T-helper 1 cell (primary cell): Measurements from ENCODE around the gene SDHA.
A peak's percentile ranks its signal among the peaks of the same experiment; 100 is the strongest.
"Not testable (repeated sequence)": the region's sequence is repeated elsewhere in the genome, so short reads cannot be mapped to it uniquely, and the experiment has no call there.

Experiments
- DNase-seq, 5 donors: peaks; one replicate each; pipeline ENCODE4 v3.0.0-alpha.2; 2012 to 2020

The SDHA gene

GRCh38 chr5:263275-263974 lies 45.3 kb downstream of the SDHA start:
- DNase-seq: not testable (repeated sequence)

- DNase-seq: no peak
Observed at GRCh38 chr5:264338-264737, 46.2 kb downstream of the SDHA start.

GRCh38 chr5:266311-267026 lies 48.3 kb downstream of the SDHA start:
- not testable (repeated sequence) for DNase-seq

- DNase-seq: no peak
Observed at GRCh38 chr5:267716-268115, 49.6 kb downstream of the SDHA start.

- no peak for DNase-seq
Observed at GRCh38 chr5:270340-270739, 52.2 kb downstream of the SDHA start.

- DNase-seq: not testable (repeated sequence)
Observed at GRCh38 chr5:271828-272167, 53.7 kb downstream of the SDHA start.

- not testable (repeated sequence) for DNase-seq
Observed at GRCh38 chr5:273091-273490, 55.0 kb downstream of the SDHA start.

GRCh38 chr5:273491-273890 lies 55.4 kb downstream of the SDHA start:
- not testable (repeated sequence) for DNase-seq

- DNase-seq: not testable (repeated sequence)
Observed at GRCh38 chr5:274346-274745, 56.2 kb downstream of the SDHA start.

- DNase-seq: no peak
Observed at GRCh38 chr5:278646-279045, 60.5 kb downstream of the SDHA start.

- DNase-seq: not testable (repeated sequence)
Observed at GRCh38 chr5:279051-279665, 61.0 kb downstream of the SDHA start.

GRCh38 chr5:285991-286557 lies 68.0 kb downstream of the SDHA start:
- no peak for DNase-seq

- DNase-seq: not testable (repeated sequence)
Observed at GRCh38 chr5:290200-290599, 72.1 kb downstream of the SDHA start.

- not testable (repeated sequence) for DNase-seq
Observed at GRCh38 chr5:291345-291744, 73.2 kb downstream of the SDHA start.

- DNase-seq: not testable (repeated sequence)
Observed at GRCh38 chr5:294788-295187, 76.7 kb downstream of the SDHA start.

- DNase-seq: not testable (repeated sequence)
Observed at GRCh38 chr5:296207-296606, 78.1 kb downstream of the SDHA start.

- DNase-seq: peak in 1 of 5 donors; percentile 38
Observed at GRCh38 chr5:296954-297353, 78.8 kb downstream of the SDHA start.

- not testable (repeated sequence) for DNase-seq
Observed at GRCh38 chr5:297448-297847, 79.3 kb downstream of the SDHA start.

GRCh38 chr5:297991-298736 lies 80.0 kb downstream of the SDHA start:
- DNase-seq: not testable (repeated sequence)

- DNase-seq: no peak
Observed at GRCh38 chr5:298737-299125, 80.6 kb downstream of the SDHA start.

- DNase-seq: not testable (repeated sequence)
Observed at GRCh38 chr5:299921-300320, 81.8 kb downstream of the SDHA start.

- not testable (repeated sequence) for DNase-seq
Observed at GRCh38 chr5:300691-301435, 82.7 kb downstream of the SDHA start.
